Cardiac atrium fibroblast (primary cell): ENCODE results near the gene APOBR. TPM values are rescaled to one million over a fixed set of nuclear protein-coding genes. Genes with fewer than 3 reads are reported as not detected.

Experiments
- total RNA-seq: library from RNA; depleted of rRNA; stranded (reverse); fragments of >200 nt; gene quantifications from 2 replicates; pipeline ENCODE4 v1.2.3, GENCODE V29; 2015

The APOBR gene, protein sequence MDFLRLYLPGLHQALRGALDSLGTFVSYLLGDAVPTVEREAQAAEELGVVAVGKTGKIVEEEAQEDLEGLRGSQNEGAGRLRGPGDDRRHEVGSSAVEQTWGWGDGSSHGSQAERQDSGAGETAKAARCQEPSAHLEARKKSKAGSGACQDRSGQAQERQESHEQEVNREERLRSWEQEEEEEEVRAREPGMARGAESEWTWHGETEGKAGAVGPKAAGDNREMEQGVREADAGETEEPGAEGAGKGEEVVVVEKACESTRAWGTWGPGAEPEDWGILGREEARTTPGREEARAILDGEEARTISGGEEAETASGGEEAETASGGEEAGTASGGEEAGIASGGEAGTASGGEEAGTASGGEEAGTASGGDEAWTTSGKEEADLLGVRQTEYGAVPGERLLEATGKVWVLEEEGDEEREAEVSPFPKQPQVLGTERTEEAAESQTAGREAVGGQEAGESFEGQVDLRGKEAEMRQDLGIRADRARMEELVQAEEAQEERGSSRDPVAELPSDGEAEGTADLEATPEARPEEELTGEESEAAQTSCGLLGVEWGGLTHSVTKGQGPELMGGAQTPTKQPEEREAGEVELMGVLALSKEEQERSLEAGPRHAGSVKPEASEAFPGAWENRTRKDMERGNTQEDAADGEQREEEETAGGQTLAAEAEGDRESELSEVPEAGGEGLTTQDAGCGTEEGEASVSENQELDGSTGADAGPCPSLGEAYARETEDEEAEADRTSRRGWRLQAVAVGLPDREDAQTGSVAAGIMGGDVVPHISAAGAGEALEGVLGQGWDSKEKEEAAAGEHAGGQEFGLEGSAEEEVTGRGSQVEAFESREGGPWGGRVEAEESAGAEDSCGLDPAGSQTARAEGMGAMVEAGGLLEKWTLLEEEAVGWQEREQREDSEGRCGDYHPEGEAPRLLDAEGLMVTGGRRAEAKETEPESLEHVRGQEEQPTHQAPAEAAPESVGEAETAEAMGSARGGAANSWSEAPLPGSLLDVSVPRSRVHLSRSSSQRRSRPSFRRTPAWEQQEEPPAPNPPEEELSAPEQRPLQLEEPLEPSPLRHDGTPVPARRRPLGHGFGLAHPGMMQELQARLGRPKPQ
- total RNA-seq, result not detected in 2 replicates

DNA sequence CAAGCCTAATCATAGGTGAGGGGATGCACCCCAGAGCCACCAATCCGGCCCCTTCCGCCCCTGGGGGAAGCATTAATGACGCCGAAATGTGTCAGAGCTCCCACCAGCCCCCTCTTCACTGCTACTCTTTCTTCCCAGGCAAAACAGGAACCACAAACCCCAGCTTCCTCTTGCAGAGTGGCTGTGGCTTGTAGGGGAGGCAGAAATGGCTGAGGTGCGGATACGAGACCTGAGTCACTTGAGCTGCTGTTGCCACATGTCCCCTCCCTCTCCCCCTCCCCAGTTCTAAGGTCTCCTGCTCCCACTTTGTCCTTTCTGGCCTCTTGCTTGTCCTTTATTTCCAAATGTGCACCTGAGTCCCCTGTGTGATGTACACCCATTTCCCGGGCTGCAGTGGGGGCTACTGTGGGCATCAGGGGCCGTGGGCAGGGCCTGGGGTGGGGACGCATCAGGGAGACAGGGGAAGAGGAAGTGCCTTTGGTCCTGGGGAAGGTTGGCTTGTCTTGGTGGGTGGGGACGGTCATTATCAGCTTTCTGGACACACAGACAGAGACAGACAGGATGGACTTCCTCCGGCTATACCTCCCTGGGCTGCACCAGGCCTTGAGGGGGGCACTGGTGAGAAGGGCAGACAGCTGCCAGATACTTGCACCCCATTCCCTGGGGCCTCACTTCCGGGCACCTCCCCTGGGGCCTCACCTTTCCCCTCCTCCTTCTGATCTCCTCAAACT lies at the start of gene APOBR:
Gene APOBR (plus strand): TSS at position 523 of the 731 bp plus-strand sequence. CDS start 39 bp downstream, at position 562.

DNA sequence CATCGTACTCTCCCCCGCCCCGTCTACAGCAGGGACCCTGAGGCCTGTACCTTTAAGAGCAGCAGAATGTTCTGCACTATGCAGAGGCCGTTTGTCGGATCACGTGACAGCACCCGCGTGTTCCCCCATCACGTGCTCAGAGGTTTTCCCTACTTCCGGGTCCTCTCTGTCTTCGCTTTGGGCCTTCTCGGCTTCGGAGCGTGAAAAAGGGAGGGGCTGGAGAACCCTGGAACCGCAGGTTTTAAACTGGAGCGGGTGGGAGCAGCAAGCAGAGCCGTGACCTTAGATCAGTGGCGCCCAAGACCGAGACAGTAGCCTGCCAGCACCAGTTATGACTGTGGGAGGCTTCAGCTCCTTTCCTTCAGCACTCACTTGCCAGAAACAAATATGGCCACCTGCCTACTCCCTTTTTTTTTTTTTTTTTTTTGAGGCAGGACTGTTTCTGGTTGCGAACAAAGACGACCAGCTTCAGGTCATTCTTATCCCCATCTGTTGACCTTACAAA lies 2.4 kb upstream of the APOBR start, which contains the start of gene CLN3:
Gene CLN3 (minus strand): TSS at position 105 of the 505 bp plus-strand sequence. CDS start 315 bp downstream, outside the sequence.

DNA sequence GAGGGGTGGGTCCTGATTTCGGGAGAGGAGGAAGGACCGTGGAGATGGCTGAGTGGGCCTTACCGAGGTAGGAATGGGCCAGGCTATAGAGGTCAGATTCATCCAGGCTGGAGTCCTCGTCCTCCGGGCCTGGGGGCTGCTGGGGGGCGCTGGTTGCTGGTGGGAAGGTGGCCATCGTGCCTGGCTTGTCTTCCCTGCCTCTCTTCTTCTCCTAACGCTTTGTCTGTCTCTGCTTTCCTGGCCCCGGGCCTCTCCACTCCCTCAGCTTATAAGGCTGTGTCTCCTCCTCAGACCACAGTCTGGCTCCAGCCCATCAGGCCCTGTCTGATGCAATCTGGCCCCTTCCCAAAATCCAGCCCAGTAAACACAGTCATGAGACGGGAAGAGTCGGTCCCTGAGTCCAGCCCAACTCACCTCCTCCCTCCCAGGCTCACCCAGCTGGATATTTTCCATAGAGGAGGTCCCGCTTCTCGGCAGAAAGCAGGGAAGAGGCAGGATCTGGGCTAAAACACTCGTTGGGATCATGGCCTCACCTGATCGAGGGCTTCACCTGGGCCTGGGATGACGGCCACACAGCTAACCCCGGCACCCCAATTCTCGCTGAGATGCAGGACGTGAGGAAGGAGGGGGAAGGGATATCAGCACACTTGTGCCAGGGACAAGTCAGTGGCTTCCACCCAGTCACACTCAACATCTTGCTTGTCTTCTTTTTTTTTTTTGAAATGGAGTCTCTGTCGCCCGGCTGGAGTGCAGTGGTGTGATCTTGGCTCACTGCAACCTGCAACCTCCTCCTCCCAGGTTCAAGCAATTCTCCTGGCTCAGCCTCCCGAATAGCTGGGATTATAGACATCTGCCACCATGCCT lies 44.5 kb downstream of the APOBR start, which contains the start of gene NUPR1:
Gene NUPR1 (minus strand): TSS at position 242 of the 864 bp plus-strand sequence. CDS start 67 bp downstream, at position 175.

Other genes with a start within 250 kb of the APOBR start
- not detected in 2 replicates for gene SBK1, start 202.1 kb upstream of the APOBR start, total RNA-seq
- 0.18 and 0.81 TPM in 2 replicates for gene NPIPB6, start 131.1 kb upstream of the APOBR start, total RNA-seq
- 104 and 153 TPM in 2 replicates for gene EIF3CL, start 90.8 kb upstream of the APOBR start, total RNA-seq
- gene NPIPB7, start 22.3 kb upstream of the APOBR start, total RNA-seq, result not detected in 2 replicates
- 12.6 and 24.6 TPM in 2 replicates for gene CLN3, start 2.6 kb upstream of the APOBR start, total RNA-seq
- not detected in 2 replicates for gene IL27, start 12.2 kb downstream of the APOBR start, total RNA-seq
- 19.1 and 57.4 TPM in 2 replicates for gene NUPR1, start 44.3 kb downstream of the APOBR start, total RNA-seq
- gene SGF29, start 59.3 kb downstream of the APOBR start, total RNA-seq, result 8.4 and 13.9 TPM in 2 replicates
- 4.7 and 5.5 TPM in 2 replicates for gene SULT1A2, start 102.4 kb downstream of the APOBR start, total RNA-seq
- gene SULT1A1, start 115.4 kb downstream of the APOBR start, total RNA-seq, result 42.8 and 48.0 TPM in 2 replicates
- not detected in 2 replicates for gene NPIPB8, start 143.4 kb downstream of the APOBR start, total RNA-seq
- gene EIF3C, start 216.8 kb downstream of the APOBR start, total RNA-seq, result 156 and 183 TPM in 2 replicates